Fibroblast of villous mesenchyme (primary cell): Measurements from ENCODE around the gene C1QTNF6. TPM values are rescaled to one million over a fixed set of nuclear protein-coding genes. Genes with fewer than 3 reads are reported as not detected.

Experiments used
- DNase-seq: peaks from one replicate; pipeline ENCODE4 v3.0.0-alpha.2; 2010; ENCODE audit warnings: low read depth
- H3K4me3 ChIP-seq: 2 replicates; pipeline ENCODE4 v1.5.1; 2011; ENCODE audit warnings: low read depth, mild to moderate bottlenecking, low read length
- CTCF ChIP-seq: IDR thresholded peaks from 2 replicates; pipeline ENCODE4 v1.5.1; 2012; ENCODE audit warnings: low read depth, mild to moderate bottlenecking, low read length; ENCODE audit not compliant: insufficient read depth
- total RNA-seq: library from RNA; depleted of rRNA; stranded (reverse); fragments of >200 nt; gene quantifications from 2 replicates; pipeline ENCODE4 v1.2.3, GENCODE V29; 2012

The C1QTNF6 gene
- total RNA-seq, 1 donor: 9.5 TPM

GRCh38 chr22:37193629-37194191 is 5.7 kb upstream of the C1QTNF6 start:
- peak; percentile 83 for DNase-seq
- TF ChIP-seq CTCF: no peak
- H3K4me3 ChIP-seq: no peak overlapping the region

DNA sequence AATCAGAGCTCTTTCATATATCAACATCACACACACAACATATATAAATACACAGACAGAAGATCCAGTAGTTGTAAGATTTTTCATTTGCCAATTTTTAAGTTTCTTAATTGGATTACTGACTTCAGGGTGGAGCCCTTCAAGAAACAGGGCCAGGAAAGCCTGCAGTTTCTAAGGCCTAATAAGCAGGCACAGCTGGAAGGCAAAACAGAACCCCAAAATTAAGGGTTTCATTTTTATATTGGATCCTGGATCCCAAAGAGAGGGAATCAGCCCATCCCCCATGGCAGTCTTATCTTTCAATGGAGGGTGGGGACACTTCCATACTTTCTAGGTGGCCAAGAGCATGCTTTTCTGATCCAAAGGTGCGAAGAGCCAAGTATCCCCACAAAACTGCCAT is 4.7 kb upstream of the C1QTNF6 start:
- no peak for DNase-seq
- no peak overlapping the region for H3K4me3 ChIP-seq
- TF ChIP-seq CTCF: no peak

GRCh38 chr22:37192204-37192603 is 4.2 kb upstream of the C1QTNF6 start:
- TF ChIP-seq CTCF: no peak

DNA sequence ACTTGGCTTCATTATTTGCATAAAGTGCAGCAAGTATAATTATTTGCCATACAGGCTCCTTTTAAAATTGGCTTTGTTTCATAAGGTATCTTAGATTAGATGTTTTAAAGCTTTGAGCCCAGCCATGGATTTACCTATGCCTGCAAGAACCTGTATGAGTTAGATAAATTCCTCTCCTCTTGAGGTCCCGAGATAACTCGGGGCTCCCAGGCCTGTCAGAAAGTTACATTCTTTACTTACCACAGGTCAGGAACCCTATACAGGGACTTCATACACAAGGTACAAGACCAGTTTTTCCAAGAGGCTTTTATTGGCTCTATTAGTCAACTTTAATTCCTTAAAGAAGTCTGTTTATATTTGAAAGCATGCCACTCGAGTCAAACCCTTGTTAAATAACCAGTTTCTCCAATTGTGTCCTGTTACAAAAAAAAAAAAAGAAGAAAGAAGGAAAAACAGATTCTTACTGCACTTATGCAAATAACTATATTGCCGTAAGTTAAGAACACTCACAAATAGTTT is 2.3 kb upstream of the C1QTNF6 start:
- H3K4me3 ChIP-seq: no peak overlapping the region
- TF ChIP-seq CTCF: no peak
- DNase-seq: peak; percentile 45

More at GRCh38 chr22:37192204-37192603, 4.2 kb upstream of the C1QTNF6 start:
- no peak overlapping the region for H3K4me3 ChIP-seq
- no peak for DNase-seq

GRCh38 chr22:37188901-37189466 is 937 bp upstream of the C1QTNF6 start:
- TF ChIP-seq CTCF: no peak
- H3K4me3 ChIP-seq: no peak overlapping the region
- peak; percentile 38 for DNase-seq

- peak overlapping the region; percentile 72 for H3K4me3 ChIP-seq
- no peak for TF ChIP-seq CTCF
- DNase-seq: peak; percentile 81
These were observed 526 bp downstream of the C1QTNF6 start for GRCh38 chr22:37187552-37187890.
